Epithelial cell of esophagus (primary cell): ENCODE measurements around the gene AKAP6.

Source experiments
- DNase-seq: peaks from one replicate; pipeline ENCODE4 v3.0.0; 2010; ENCODE audit warnings: low read depth
- H3K4me3 ChIP-seq: 2 replicates; pipeline ENCODE4 v1.5.1; 2011; ENCODE audit warnings: mild to moderate bottlenecking, low read length, control low read depth
- CTCF ChIP-seq: IDR thresholded peaks from 2 replicates; pipeline ENCODE4 v1.5.1; 2011; ENCODE audit warnings: low read depth, mild to moderate bottlenecking, low read length, control low read depth, inconsistent platforms; ENCODE audit not compliant: insufficient read depth; ENCODE audit errors: missing control alignments

The AKAP6 gene

GRCh38 chr14:32434880-32435279 is 105.8 kb downstream of the AKAP6 start:
- TF ChIP-seq CTCF, result no peak
- DNase-seq, result no peak
- H3K4me3 ChIP-seq, result no peak overlapping the region

GRCh38 chr14:32435411-32435810 is 106.3 kb downstream of the AKAP6 start:
- H3K4me3 ChIP-seq, result no peak overlapping the region
- TF ChIP-seq CTCF, result no peak
- no peak for DNase-seq

GRCh38 chr14:32436993-32437392 is 107.9 kb downstream of the AKAP6 start:
- H3K4me3 ChIP-seq, result no peak overlapping the region
- no peak for DNase-seq
- no peak for TF ChIP-seq CTCF

- TF ChIP-seq CTCF, result no peak
- no peak for DNase-seq
- no peak overlapping the region for H3K4me3 ChIP-seq
Measured at GRCh38 chr14:32438517-32438916, 109.4 kb downstream of the AKAP6 start.

GRCh38 chr14:32443890-32444661 is 115.0 kb downstream of the AKAP6 start:
- no peak for DNase-seq
- no peak for TF ChIP-seq CTCF
- H3K4me3 ChIP-seq, result no peak overlapping the region

- DNase-seq, result no peak
- TF ChIP-seq CTCF, result no peak
- H3K4me3 ChIP-seq, result no peak overlapping the region
Measured at GRCh38 chr14:32447371-32447770, 118.3 kb downstream of the AKAP6 start.

- TF ChIP-seq CTCF, result no peak
Measured at GRCh38 chr14:32449648-32450047, 120.5 kb downstream of the AKAP6 start.

More at GRCh38 chr14:32449648-32450047, 120.5 kb downstream of the AKAP6 start:
- DNase-seq, result no peak
- H3K4me3 ChIP-seq, result no peak overlapping the region
